GM18502 (cell line): ENCODE data around the gene MAPKBP1.

Experiments
- ATAC-seq: cut with Tn5 transposase; IDR thresholded peaks from one replicate; pipeline ENCODE4 v1.9.1; 2021; ENCODE audit warnings: mild to moderate bottlenecking; ENCODE audit not compliant: unreplicated experiment, poor library complexity

The MAPKBP1 gene

GRCh38 chr15:41862515-41863116 is 88.3 kb downstream of the MAPKBP1 start:
- no peak for ATAC-seq

- no peak for ATAC-seq
Measured at GRCh38 chr15:41865490-41866055, 91.3 kb downstream of the MAPKBP1 start.

GRCh38 chr15:41866263-41866703 is 92.0 kb downstream of the MAPKBP1 start:
- no peak for ATAC-seq

GRCh38 chr15:41866872-41867579 is 92.7 kb downstream of the MAPKBP1 start:
- ATAC-seq: no peak

- no peak for ATAC-seq
Measured at GRCh38 chr15:41868321-41868720, 94.0 kb downstream of the MAPKBP1 start.

- ATAC-seq: no peak
Measured at GRCh38 chr15:41869770-41870688, 95.7 kb downstream of the MAPKBP1 start.

GRCh38 chr15:41870689-41871081 is 96.4 kb downstream of the MAPKBP1 start:
- no peak for ATAC-seq

- no peak for ATAC-seq
Measured at GRCh38 chr15:41871175-41871905, 97.1 kb downstream of the MAPKBP1 start.

- ATAC-seq: no peak
Measured at GRCh38 chr15:41872166-41872747, 98.0 kb downstream of the MAPKBP1 start.

- ATAC-seq: no peak
Measured at GRCh38 chr15:41873711-41874110, 99.4 kb downstream of the MAPKBP1 start.

GRCh38 chr15:41874736-41875135 is 100.5 kb downstream of the MAPKBP1 start:
- no peak for ATAC-seq

- no peak for ATAC-seq
Measured at GRCh38 chr15:41876007-41876406, 101.7 kb downstream of the MAPKBP1 start.

- no peak for ATAC-seq
Measured at GRCh38 chr15:41876689-41877088, 102.4 kb downstream of the MAPKBP1 start.
